AG08396 (cell line): ENCODE measurements around the gene SYNM.
A peak's percentile ranks its signal among the peaks of the same experiment; 100 is the strongest.

Source experiments
- DNase-seq: peaks from one replicate; pipeline ENCODE4 v3.0.0; 2012; ENCODE audit warnings: low spot score, mixed read lengths

The SYNM gene

DNA sequence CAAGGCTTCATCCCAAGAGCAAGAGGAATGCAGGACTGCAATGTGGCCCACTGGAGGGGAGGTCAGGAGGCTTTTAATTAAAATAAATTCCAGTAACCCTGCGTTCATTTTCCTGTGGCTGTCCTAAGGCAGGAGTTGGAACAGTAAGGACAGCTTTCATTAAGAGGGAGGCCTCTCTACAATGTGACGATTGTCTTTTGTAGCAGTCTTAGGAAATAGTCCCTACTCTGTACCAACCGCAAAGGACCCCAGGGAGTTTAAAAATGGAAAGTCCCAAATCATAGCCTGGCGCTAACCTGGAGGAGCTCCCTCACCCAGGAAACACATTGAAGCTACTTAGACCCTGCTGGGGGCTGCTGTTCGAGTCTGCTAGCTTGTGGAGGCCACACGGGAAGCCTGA is 62.8 kb downstream of the SYNM start:
- no peak for DNase-seq

DNA sequence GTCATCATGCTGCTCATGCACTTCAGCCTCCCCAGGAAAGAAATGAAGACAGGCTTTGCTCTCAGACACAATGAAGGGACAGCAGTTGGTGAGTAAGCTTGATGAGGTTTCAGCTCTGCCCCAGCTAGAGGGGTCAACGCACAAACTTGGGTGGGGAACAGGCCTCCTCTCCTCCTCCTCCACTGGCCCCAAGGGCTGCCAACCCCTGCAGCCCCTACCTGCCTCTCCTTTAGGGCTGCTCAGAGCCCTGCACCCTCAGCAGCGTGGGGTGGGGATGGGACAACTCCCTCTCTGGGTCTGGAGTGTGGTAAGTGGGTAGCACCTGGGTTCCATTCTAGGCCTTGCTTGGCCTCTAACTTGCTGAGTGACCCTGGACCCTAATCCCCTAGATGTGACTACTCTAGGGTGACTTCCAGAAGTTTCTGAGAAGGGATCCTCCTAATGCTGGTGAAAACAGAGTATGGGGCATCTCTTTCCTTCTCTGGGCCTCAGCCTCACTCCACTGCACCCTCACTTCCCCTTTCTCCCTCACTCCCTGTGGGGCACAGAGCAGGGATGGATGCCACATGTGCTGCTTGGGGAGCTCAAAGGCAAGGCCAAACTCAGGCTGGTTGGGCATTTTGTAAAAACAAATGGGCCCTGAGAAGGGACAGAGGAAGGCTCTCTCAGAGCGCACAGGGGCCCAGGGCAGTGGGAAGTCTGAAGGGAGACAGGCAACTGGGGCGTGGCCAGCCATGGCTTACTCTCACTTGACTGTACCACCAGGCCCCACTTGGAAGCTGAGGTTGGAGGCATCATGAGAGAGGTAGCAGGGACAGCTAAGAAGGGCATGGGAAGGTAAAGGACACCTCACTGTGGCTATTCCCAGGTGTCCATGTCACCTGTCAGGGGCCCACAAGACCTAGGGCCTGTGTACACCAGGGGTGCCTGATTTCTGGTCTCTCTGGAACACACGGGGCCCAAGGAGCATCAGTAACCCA is 64.0 kb downstream of the SYNM start:
- DNase-seq = no peak

DNA sequence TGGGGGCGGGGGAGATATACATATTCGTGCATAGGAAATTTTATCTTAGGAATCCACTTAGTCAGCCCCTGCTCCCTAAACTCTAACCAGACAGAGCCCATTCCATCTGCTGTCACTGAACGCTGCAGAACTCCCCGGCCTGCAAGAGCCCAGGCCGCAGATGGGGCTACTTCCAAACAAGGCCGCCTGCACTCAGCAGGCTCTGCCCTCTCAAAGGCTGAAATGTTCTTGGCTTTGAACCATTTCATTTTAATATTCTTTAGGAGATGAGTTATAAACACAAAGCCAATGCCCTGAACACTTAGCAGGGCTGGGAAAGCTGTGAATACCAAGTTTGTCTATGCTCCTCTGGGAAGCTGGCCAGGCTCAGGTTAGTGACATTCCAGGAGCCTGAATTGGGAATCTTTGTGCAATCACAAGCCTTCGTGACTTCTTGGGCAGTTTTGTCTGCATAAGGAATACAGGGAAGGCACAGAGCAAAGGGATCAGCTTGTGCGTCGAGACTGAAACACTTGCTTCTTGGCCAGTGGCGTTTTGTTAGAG is 65.0 kb downstream of the SYNM start:
- peak; percentile 53 for DNase-seq

DNA sequence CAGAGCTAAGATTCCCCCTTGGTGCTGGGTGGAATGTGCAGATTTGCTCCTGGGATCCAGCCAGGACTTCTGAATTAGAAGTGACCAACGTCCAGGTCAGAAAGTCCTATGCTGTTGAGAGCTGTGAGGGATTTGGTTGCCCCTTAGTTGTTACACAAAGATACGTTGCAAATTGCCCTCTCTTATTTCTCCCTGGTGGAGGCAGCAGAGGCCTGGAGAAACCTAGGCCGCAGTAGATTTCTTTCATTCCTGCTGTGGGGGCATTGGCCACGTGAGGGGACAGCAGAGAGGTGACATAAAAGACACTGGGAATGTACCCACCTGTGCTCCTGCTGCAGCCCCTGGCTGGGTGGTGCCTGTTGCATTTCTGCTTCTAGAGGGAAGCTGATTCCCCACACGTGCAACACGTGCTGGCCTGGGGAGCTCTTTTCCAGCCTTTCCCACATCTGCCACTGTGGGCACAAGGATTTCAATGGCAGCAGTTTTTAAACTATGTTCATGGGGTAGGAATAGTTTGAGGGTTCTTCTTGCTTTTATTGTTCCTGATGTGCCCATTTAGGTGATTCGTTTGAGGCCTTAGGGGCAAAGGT is 65.7 kb downstream of the SYNM start:
- no peak for DNase-seq

DNA sequence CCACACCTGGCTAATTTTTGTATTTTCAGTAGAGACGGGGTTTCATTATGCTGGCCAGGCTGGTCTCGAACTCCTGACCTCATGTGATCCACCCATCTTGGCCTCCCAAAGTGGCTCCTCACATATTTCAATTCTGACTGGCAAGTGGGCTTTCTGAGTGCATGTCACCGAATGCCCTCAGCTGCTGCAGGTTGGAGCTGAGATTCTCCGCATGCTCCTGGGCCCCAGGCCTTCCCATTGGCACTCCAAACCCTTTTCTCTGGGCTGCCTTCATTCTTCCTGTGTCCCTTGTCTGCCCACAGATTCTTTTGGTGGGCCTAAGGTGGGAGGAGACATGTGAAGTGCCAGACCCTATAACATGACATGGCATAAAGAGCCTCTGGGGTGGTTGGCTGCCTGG is 67.3 kb downstream of the SYNM start:
- no peak for DNase-seq

DNA sequence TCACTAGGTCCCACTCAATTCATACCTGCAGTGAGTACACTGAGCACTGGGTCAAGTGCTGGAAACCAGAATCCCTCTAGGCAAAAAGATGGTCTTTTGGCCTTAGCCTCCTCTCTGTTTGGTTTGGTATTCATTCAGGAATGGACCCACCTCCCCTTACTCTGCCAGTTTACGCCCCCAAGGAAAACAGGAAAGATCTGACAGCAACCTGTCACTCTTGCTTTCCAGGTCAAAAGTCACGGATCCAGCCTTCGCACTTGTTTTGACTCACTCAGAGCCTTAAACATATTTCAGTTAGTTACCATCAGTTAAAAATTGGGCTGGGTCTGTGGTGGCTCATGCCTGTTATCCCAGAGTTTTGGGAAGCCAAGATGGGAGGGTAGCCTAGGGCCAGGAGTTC is 68.1 kb downstream of the SYNM start:
- no peak for DNase-seq

DNA sequence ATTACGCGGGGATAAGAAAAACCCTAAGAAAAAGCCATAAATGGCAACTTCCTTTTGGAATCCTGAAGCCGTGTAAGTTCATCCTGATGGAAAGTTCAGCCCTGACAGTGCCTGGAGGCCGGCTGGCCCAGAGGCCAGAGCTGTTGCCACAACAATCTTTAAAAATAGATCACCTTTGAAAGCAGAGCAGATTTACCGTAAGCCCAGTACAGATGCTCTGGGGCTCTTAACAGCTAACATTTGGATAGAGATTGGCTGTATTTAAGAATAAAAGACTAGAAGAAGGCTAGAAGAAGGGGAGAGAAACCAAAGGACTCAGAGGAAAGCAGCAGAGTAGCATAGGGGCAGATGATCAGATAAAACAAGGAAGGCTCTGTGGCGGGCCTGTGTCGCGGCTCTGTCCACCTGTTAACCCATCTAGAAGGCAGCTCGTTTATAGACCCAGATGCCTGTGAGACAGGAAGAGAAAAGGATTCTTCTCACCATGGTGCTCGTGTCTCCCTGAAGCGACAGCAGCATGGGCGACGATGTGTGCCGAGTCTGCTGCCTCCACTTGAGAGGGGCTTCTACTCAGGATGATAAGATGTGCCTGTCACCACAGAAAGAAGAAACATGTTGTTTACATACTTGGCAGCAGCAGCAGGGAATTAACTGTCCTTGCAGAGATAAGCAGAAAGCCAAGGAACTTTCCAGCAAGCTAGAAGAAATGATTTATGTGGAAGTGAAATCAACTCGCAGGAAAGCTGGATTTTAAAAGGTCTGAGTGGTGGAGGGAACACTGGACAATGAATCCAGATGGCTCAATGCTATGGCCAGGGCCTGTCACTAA is 69.9 kb downstream of the SYNM start:
- DNase-seq = no peak

DNA sequence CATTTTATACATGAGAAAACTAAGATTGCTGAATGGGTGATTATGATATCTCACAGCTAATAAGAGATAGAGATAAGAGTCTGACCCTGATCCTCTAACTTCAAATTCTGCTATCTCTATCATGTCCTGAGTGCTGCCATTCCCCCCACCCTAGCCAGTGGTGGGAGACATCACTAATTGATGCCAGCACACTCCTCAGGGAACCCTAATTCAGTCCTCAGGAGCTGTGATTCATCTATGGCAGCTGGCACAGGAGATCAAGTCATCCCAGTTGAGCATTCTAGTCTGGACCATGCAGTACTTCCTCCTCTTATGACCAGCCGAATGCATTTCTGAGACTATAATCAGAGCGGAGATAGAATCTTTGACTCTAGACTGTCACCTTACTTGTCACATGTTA is 71.9 kb downstream of the SYNM start:
- no peak for DNase-seq

DNA sequence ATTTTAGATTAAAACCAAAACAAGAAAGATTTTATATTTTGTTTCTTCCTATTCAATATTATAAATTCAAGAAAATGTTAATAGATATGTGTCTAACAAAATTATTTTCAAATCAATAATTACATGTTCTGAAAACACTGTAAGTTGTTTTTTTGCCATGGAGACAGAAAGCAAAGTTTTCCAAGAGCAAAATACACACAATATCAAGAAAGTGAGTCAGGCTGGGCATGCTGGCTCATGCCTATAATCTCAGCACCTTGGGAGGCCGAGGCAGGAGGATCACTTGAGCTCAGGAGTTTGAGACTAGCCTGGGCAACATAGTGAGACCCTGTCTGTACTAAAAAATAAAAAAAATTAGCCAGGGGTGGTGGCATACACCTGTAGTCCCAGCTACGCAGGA is 72.8 kb downstream of the SYNM start:
- DNase-seq = no peak

DNA sequence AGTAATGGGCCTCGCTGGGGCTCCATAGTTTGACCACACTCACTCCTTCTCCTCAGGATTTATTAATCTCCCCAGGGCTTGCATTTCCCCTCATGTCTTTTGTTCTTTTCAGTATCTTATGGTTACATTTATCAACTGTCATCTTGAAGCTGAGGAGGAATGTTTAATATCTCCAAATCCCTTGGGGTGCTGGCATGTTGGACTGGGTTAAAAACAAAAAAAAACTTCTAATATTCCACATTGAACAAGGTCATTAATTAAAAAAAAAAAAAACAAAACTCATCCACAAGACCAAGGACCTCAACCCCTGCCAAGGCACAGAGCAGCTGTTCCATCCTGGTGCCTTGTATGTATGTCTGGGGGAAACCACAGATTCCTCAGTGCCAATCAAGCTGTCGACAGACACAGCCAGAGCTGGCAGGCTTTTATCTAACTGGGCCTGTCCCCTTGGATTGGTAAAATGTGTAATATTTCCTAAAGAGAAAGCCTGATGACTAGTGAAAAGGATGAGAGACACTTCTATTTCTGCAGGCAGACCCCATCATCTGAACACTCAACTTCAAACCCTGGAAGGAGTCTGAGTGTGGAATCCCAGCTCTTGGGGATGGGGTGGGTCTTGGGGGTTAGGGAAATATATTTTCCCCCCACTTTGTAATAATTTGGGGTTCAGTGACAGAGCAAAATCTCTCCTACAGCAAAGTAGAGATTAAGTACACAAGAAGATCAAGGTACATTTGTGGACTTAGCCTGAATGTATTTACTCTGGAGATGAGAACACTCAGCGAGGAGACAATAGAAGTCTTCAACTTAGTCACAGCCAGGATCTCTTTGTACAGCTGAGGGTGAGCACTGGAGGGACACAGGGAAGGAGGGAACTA is 75.4 kb downstream of the SYNM start:
- DNase-seq = no peak

DNA sequence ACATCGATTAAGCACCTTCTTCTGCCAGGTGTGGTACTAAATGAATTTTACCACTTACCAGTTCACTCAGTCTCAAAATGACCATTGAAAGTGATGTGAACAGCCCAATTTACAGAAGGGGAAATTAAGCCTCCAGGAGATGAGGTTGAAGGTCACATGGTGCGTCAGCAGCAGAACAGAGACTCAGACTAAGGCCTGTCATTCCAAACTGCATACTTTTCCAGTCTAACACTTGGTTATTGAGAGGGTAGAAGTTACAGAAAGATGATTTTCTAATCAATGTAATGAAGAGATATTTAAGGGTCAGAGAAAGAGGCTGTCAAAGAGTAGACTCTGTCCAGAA is 76.1 kb downstream of the SYNM start:
- DNase-seq = no peak

DNA sequence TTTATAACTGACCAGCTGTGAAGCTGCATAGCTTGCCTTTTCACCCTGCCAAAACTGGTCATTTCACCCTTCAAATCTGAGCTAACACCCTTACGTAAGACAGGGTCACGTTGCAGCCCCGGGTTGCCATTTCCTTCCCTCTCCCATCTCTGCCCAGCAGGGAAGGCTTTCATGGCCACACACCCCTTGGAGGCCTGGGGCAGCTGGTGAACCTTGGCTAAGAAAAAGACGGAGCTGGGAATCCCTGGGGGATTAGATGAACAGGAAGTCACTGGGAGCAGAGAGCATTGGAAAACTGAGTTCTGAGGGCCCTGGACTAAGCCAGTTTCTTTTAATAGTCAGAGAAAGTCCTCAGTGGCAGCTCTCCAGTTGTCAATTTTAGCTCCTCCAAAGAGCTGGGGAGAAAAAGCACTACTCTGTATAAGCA is 76.7 kb downstream of the SYNM start:
- no peak for DNase-seq

DNA sequence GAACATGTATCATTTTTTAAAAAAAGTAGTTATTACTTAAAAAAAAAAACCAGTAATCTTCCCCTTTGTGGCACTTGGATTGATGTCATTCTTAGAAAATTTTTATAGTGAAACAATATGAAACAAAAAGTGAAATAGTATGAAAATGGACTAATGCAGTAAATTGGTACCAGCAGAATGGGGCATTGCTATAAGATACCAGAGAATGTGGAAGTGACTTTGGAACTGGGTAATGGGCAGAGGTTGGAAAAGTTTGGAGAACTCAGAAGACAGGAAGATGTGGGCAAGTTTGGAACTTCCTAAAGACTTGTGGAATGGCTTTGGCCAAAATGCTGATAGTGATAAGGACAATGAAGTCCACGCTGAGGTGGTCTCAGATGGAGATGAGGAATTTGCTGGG is 77.9 kb downstream of the SYNM start:
- DNase-seq = no peak
